ENCODE measurements around the gene B3GNT5. TPM values are rescaled to one million over a fixed set of nuclear protein-coding genes. Genes with fewer than 3 reads are reported as not detected.

B3GNT5 gene
- total and polyA plus RNA-seq, 11 donors: 0.87 to 12.3 (median 3.0) TPM

GRCh38 chr3:183247011-183247589 lies 6.0 kb upstream of the B3GNT5 start:
- no peaks in the 10 kb centered on the region for H3K27me3 ChIP-seq
- intact Hi-C loops (cut with DNase I): no loop called here
- H3K27ac ChIP-seq: no peak overlapping the region
- DNase-seq: no peak
- peaks cover 0 to 22% (median 0%) of the 10 kb centered on the region in 12 donors for H3K4me1 ChIP-seq
- peaks cover 0 to 12% (median 3%) of the 10 kb centered on the region in 12 donors for H3K9me3 ChIP-seq
- no peak for ATAC-seq
- no peaks in the 10 kb centered on the region for H3K36me3 ChIP-seq
- H3K4me3 ChIP-seq: no peak overlapping the region
- TF ChIP-seq POLR2A (IDR thresholded peaks at IDR 0.05) (no peak), CTCF (IDR thresholded peaks at IDR 0.05) (no peak)
- WGBS, 4 donors: 62 to 73% (median 68%) methylated on average over 6 of the region's 6 CpGs

DNA sequence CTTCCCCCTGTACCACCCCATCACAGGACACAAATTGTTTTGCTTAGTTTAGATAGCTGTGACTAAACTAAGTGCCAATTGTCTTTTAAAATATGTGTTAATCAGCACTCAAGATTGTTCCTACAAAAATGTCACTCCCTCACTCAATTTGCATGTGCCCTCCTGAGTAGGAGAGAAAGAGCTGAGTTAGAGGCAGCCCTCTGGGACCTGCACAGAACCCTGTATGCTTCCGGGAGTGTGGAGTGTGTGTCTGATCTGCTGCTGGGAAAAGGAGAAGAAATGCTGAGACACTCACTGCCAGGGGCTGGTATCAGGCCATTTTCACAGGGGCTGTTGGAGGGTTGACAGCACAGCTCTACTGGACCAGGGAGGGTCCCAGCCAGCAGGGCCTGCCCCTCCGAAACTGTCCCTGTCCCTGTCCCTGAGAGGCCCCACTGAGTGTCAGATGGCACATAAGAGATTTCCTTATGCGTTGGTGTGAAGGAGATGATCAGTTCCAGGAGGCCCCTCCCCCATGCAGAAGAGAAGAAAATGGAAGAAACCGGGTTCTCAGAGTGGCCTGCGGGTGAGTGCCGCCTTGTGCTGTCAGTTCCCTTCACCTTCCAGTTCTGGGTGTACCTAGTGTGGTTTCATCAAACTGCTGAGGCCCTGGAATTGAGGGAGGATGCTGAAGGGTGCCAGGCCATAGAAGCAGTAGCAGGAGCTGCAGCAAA lies 3.9 kb upstream of the B3GNT5 start:
- Histone ChIP-seq H3K4me3 (no peak overlapping the region), H3K27ac (no peak overlapping the region)
- intact Hi-C loops (cut with DNase I): no loop called here

GRCh38 chr3:183252118-183252782 lies 803 bp upstream of the B3GNT5 start:
- H3K27me3 ChIP-seq: no peaks in the 10 kb centered on the region
- TF ChIP-seq POLR2A (IDR thresholded peaks at IDR 0.05) (no peak), CTCF (IDR thresholded peaks at IDR 0.05) (no peak)
- intact Hi-C loops (cut with DNase I): loop anchor here in 8 of 10 donors (2.0 to 10.0 kb wide), 8 partner anchors 35 to 133 kb away; no protein-coding TSS in a partner anchor
- no peaks in the 10 kb centered on the region for H3K9me3 ChIP-seq
- 92 to 96% (median 96%) methylated on average over 5 of the region's 5 CpGs for WGBS, 4 donors
- DNase-seq (no peak), ATAC-seq (no peak)
- peak overlapping the region in 4 of 12 donors; percentile 61 to 96 (median 84) for H3K4me3 ChIP-seq
- H3K27ac ChIP-seq: peak overlapping the region in 4 of 12 donors; percentile 81 to 95 (median 94)
- H3K4me1 ChIP-seq: peaks cover 0 to 17% (median 2%) of the 10 kb centered on the region in 12 donors
- no peaks in the 10 kb centered on the region for H3K36me3 ChIP-seq

More for the DNA sequence above, 3.9 kb upstream of the B3GNT5 start:
- 85 to 91% (median 86%) methylated on average over 5 to 6 of the region's 6 CpGs for whole genome bisulfite sequencing, 4 donors
- H3K27me3 ChIP-seq: no peaks in the 10 kb centered on the region
- no peaks in the 10 kb centered on the region for H3K9me3 ChIP-seq
- no peak for DNase-seq
- H3K4me1 ChIP-seq: peaks cover 0 to 20% (median 0%) of the 10 kb centered on the region in 12 donors
- ATAC-seq: no peak
- TF ChIP-seq CTCF (IDR thresholded peaks at IDR 0.05) (no peak), POLR2A (IDR thresholded peaks at IDR 0.05) (no peak)
- no peaks in the 10 kb centered on the region for H3K36me3 ChIP-seq
